Right lobe of liver (tissue), 6 donors: ENCODE results near the gene KLK8. TPM values are rescaled to one million over a fixed set of nuclear protein-coding genes. Genes with fewer than 3 reads are reported as not detected.
"Not testable (repeated sequence)": the region's sequence is repeated elsewhere in the genome, so short reads cannot be mapped to it uniquely, and the experiment has no call there.

Experiments used
- ATAC-seq, 4 donors: fragments of 200-7000 bp; cut with Tn5 transposase; one replicate each; pipeline ENCODE4 v1.9.1; 2020; ENCODE audit warnings: mild to moderate bottlenecking in 4 of 4, moderate library complexity in 4 of 4
- DNase-seq, 3 donors: peaks; one replicate each; pipeline ENCODE4 v3.0.0-alpha.2; 2020
- H3K27ac ChIP-seq, 3 donors: fragments of 200-600 bp; one replicate each; pipeline ENCODE4 v1.8.0; 2022
- H3K27me3 ChIP-seq, 2 donors: fragments of 200-600 bp; one replicate each; pipeline ENCODE4 v1.8.0; 2022
- H3K36me3 ChIP-seq, 4 donors: fragments of 200-600 bp; sonication (generic) in 1 of 4; one replicate each; pipeline versions ENCODE4 v1.5.1 to v1.8.0; 2017 to 2022; ENCODE audit warnings: control low read depth in 1 of 4
- H3K4me1 ChIP-seq, 4 donors: fragments of 200-600 bp; sonication (generic) in 1 of 4; one replicate each; pipeline versions ENCODE4 v1.5.1 to v1.8.0; 2017 to 2022; ENCODE audit warnings: control low read depth in 1 of 4
- H3K4me3 ChIP-seq, 3 donors: fragments of 200-600 bp; one replicate each; pipeline ENCODE4 v1.8.0; 2022
- H3K9me3 ChIP-seq, 4 donors: fragments of 200-600 bp; sonication (generic) in 1 of 4; one replicate each; pipeline versions ENCODE4 v1.5.1 to v1.8.0; 2017 to 2022; ENCODE audit warnings: control low read depth in 1 of 4
- CTCF ChIP-seq, 4 donors: fragments of 200-600 bp in 3 of 4; fragments of 450-650 bp in 1 of 4; IDR thresholded peaks; one replicate each; pipeline versions ENCODE4 v1.5.1 to v1.8.0; 2016 to 2022; ENCODE audit warnings: antibody characterized with exemption in 4 of 4, mild to moderate bottlenecking in 2 of 4
- POLR2A ChIP-seq: fragments of 450-650 bp; IDR thresholded peaks from one replicate; pipeline ENCODE4 v1.6.1; 2017; ENCODE audit warnings: antibody characterized with exemption, mild to moderate bottlenecking
- WGBS: methylation state at CpG from one replicate; pipeline ENCODE4 v1.1.6; 2018; ENCODE audit warnings: low coverage, low lambda C conversion rate; ENCODE audit not compliant: insufficient coverage; ENCODE audit errors: missing lambda C conversion rate; 5-methylcytosine and 5-hydroxymethylcytosine counted together
- intact Hi-C, 2 donors: fragments of 100-400 bp; cut with DNase I; formaldehyde crosslinking; loops; one replicate each; pipeline versions ENCODE4 v1.11.2 to v1.14.1; 2022
- total RNA-seq, 6 experiments: library from RNA; depleted of rRNA in 2 of 6; stranded (reverse); fragments of >200 nt in 2 of 6; fragmentation: NEBNext Ultra II Directional in 3 of 6; extraction: Animal tissue kit (Norgen Biotek cat#: 25700) in 3 of 6; gene quantifications; one replicate each; pipeline versions ENCODE4 v1.1.0 to v1.2.4, GENCODE V29; 2016 to 2023
- donor health status: DM: no; HTN: yes; CAD: no.
- donor health status: DM: no; HTN: no; CAD: no.
- donor health status: DM: no; HTN: no; CAD: no.
- donor health status: DM: no; HTN: yes; CAD: no.
- donor health status: DM: no; HTN: yes; CAD: no.

KLK8 gene
- total RNA-seq, 6 experiments from 2014 or later, result not detected

- DNase-seq (no peak), ATAC-seq (no peak)
- H3K4me3 ChIP-seq, result no peak overlapping the region
- no peaks in the 10 kb centered on the region for H3K4me1 ChIP-seq
- H3K36me3 ChIP-seq, result no peaks in the 10 kb centered on the region
- no peaks in the 10 kb centered on the region for H3K9me3 ChIP-seq
- H3K27ac ChIP-seq, result no peak overlapping the region
- intact Hi-C loops, result no loop called here
- WGBS, result 70% methylated on average over 4 of the region's 9 CpGs
- H3K27me3 ChIP-seq, result no peaks in the 10 kb centered on the region
- TF ChIP-seq CTCF (IDR thresholded peaks at IDR 0.05) (no peak), POLR2A (no peak)
Measured at GRCh38 chr19:50974702-50975556, 26.5 kb downstream of the KLK8 start.

- intact Hi-C loops, result no loop called here
- TF ChIP-seq POLR2A (no peak), CTCF (IDR thresholded peaks at IDR 0.05) (no peak)
- ATAC-seq, result no peak
- Histone ChIP-seq H3K27me3 (no peaks in the 10 kb centered on the region), H3K4me1 (no peaks in the 10 kb centered on the region), H3K4me3 (no peak overlapping the region), H3K27ac (no peak overlapping the region), H3K36me3 (no peaks in the 10 kb centered on the region), H3K9me3 (no peaks in the 10 kb centered on the region)
- 43% methylated on average over 4 of the region's 9 CpGs for WGBS
- no peak for DNase-seq
Measured at GRCh38 chr19:50972795-50973376, 28.5 kb downstream of the KLK8 start.

DNA sequence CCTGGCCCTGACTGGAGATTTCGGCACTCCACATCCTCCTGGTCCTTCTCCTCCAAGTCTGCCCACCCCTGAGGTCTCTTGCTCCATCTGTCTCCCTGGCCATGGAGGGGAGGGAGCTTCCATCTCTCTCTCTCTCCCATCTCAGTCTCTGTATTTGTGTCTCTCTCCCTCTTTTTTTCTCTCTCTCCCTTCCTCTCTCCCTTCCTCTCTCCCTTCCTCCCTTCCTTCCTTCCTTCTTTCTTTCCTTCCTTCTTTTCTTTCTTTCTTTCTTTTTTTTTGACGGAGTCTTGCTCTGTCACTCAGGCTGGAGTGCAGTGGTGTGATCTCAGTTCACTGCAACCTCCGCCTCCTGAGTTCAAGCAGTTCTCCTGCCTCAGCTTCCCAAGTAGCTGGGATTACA lies 31.6 kb downstream of the KLK8 start:
- H3K4me3 ChIP-seq, H3K27ac ChIP-seq, intact Hi-C loops, H3K4me1 ChIP-seq, DNase-seq, ATAC-seq, H3K27me3 ChIP-seq, H3K36me3 ChIP-seq, H3K9me3 ChIP-seq: not testable (repeated sequence)
- WGBS, result 45% methylated on average over 2 of the region's 3 CpGs

- Histone ChIP-seq H3K4me3 (no peak within 1 kb of the TSS), H3K27me3 (no peaks in the 10 kb centered on the region), H3K4me1 (no peaks in the 10 kb centered on the region), H3K9me3 (no peaks in the 10 kb centered on the region), H3K27ac (no peak within 1 kb of the TSS), H3K36me3 (no peaks in the 10 kb centered on the region)
- intact Hi-C loops, result no loop called here
- ATAC-seq (peak in 1 of 4 donors; percentile 16), DNase-seq (no peak)
- TF ChIP-seq CTCF (IDR thresholded peaks at IDR 0.05) (no peak), POLR2A (no peak)
- 40% methylated on average over 1 of the region's 19 CpGs for WGBS
Measured at GRCh38 chr19:50969413-50969760, 32.0 kb downstream of the KLK8 start, which contains the start of gene KLK6. Gene KLK6, minus strand, starts transcription at chr19:50969591. Its CDS starts 1,487 bp downstream, at chr19:50968104.

DNA sequence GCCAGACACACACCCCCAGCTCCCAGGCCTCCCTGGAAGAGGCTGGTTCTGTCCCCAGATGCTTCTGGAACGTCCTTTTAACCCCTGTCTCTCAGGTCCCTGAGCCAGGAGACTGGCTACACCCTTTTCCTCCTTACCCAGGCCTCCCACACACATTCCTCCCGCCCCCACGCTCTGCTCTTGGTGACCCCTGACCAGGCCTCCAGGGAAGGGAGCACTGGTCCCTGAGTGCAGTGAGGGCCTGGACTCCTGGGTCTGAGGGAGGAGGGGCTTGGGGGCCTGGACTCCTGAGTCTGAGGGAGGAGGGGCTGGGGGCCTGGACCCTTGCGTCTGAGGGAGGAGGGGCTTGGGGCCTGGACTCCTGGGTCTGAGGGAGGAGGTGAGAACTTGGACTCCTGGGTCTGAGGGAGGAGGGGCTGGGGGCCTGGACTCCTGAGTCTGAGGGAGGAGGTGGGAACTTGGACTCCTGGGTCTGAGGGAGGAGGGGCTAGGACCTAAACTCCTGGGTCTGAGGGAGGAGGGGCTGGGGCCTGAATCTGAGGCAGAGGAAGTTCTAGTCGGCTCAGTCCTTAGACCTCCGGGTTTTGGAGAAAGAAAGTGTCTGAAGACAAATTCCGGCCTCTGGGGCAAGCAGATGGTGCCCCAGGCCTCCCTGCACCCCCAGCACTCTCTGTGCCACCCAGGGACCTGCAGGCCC lies 32.5 kb downstream of the KLK8 start:
- no peak overlapping the region for H3K4me3 ChIP-seq
- 23% methylated on average over 4 of the region's 7 CpGs for WGBS
- intact Hi-C loops, result no loop called here
- no peaks in the 10 kb centered on the region for H3K27me3 ChIP-seq
- H3K4me1 ChIP-seq, result no peaks in the 10 kb centered on the region
- ATAC-seq (no peak), DNase-seq (no peak)
- TF ChIP-seq CTCF (IDR thresholded peaks at IDR 0.05), result no peak
- TF ChIP-seq POLR2A, result no peak
- H3K9me3 ChIP-seq, result no peaks in the 10 kb centered on the region
- no peaks in the 10 kb centered on the region for H3K36me3 ChIP-seq
- no peak overlapping the region for H3K27ac ChIP-seq
